Astrocyte of the spinal cord (primary cell): ENCODE measurements around the gene WDR44.

Experiments used
- DNase-seq: peaks from one replicate; pipeline ENCODE4 v3.0.0; 2011; ENCODE audit warnings: low read depth, low spot score
- H3K4me3 ChIP-seq: 2 replicates; pipeline ENCODE4 v1.5.1; 2011; ENCODE audit warnings: low read depth, mild to moderate bottlenecking, low read length, moderate library complexity
- CTCF ChIP-seq: IDR thresholded peaks from 2 replicates; pipeline ENCODE4 v1.5.1; 2012; ENCODE audit warnings: low read depth, mild to moderate bottlenecking, low read length, inconsistent platforms
- in situ Hi-C: cut with HindIII; loops from 2 replicates; pipeline ENCODE4 v1.10.0; 2017; ENCODE audit warnings: low sequenced_read_pairs

Gene WDR44

GRCh38 chrX:118493016-118493415, 147.1 kb downstream of the WDR44 start:
- in situ Hi-C loops, result no loop called here

GRCh38 chrX:118493653-118494297, 147.9 kb downstream of the WDR44 start:
- TF ChIP-seq CTCF, result no peak
- DNase-seq, result no peak
- no peak overlapping the region for H3K4me3 ChIP-seq
- in situ Hi-C loops, result no loop called here

More at GRCh38 chrX:118493016-118493415, 147.1 kb downstream of the WDR44 start:
- DNase-seq, result no peak
- TF ChIP-seq CTCF, result no peak
- no peak overlapping the region for H3K4me3 ChIP-seq

GRCh38 chrX:118495061-118495921, 149.4 kb downstream of the WDR44 start, which contains the start of gene DOCK11:
Gene DOCK11 (plus strand): TSS chrX:118495815. CDS start chrX:118495972, 157 bp downstream.
- DNase-seq, result peak; percentile 89
- in situ Hi-C loops, result no loop called here
- no peak for TF ChIP-seq CTCF
- H3K4me3 ChIP-seq, result peak within 1 kb of the TSS; percentile 66

GRCh38 chrX:118495958-118496762, 150.3 kb downstream of the WDR44 start:
- in situ Hi-C loops, result no loop called here
- no peak for TF ChIP-seq CTCF
- peak; percentile 10 for DNase-seq
- H3K4me3 ChIP-seq, result peak overlapping the region; percentile 66

- in situ Hi-C loops, result no loop called here
- peak overlapping the region; percentile 66 for H3K4me3 ChIP-seq
- no peak for DNase-seq
- no peak for TF ChIP-seq CTCF
Measured at GRCh38 chrX:118496763-118497079, 150.8 kb downstream of the WDR44 start.

GRCh38 chrX:118497180-118497818, 151.4 kb downstream of the WDR44 start:
- peak overlapping the region; percentile 66 for H3K4me3 ChIP-seq
- in situ Hi-C loops, result no loop called here
- TF ChIP-seq CTCF, result no peak
- no peak for DNase-seq
